Heart right ventricle (tissue), 16 donors: Measurements from ENCODE around the gene SNRK. TPM values are rescaled to one million over a fixed set of nuclear protein-coding genes. Genes with fewer than 3 reads are reported as not detected.

ENCODE experiments used
- ATAC-seq, 8 donors: fragments of 200-7000 bp; cut with Tn5 transposase; one replicate each; pipeline ENCODE4 v1.9.1; 2020; ENCODE audit warnings: mild to moderate bottlenecking in 8 of 8, moderate library complexity in 8 of 8, moderate number of reproducible peaks in 1 of 8
- DNase-seq, 2 donors: peaks; one replicate each; pipeline ENCODE4 v3.0.0-alpha.2; 2020
- H3K27ac ChIP-seq, 10 donors: fragments of 200-600 bp; sonication (generic) in 2 of 10; one replicate each; pipeline versions ENCODE4 v1.5.0 to v1.8.0; 2020 to 2022; ENCODE audit warnings: mild to moderate bottlenecking in 3 of 10
- H3K27me3 ChIP-seq, 7 donors: fragments of 200-600 bp; one replicate each; pipeline ENCODE4 v1.8.0; 2021 to 2022; ENCODE audit warnings: mild to moderate bottlenecking in 2 of 7
- H3K36me3 ChIP-seq, 9 donors: fragments of 200-600 bp; sonication (generic) in 1 of 9; one replicate each; pipeline versions ENCODE4 v1.5.0 to v1.8.0; 2020 to 2022; ENCODE audit warnings: mild to moderate bottlenecking in 2 of 9
- H3K4me1 ChIP-seq, 9 donors: fragments of 200-600 bp; sonication (generic) in 1 of 9; one replicate each; pipeline versions ENCODE4 v1.5.0 to v1.8.0; 2020 to 2022; ENCODE audit warnings: mild to moderate bottlenecking in 4 of 9
- H3K4me3 ChIP-seq, 10 donors: fragments of 200-600 bp; sonication (generic) in 2 of 10; one replicate each; pipeline versions ENCODE4 v1.5.0 to v1.8.0; 2020 to 2022; ENCODE audit warnings: mild to moderate bottlenecking in 7 of 10, moderate library complexity in 2 of 10
- H3K9me3 ChIP-seq, 11 donors: fragments of 200-600 bp in 10 of 11; sonication (generic) in 2 of 11; one replicate each; pipeline versions ENCODE4 v1.5.0 to v1.8.0; 2013 to 2022; ENCODE audit warnings: mild to moderate bottlenecking in 2 of 11, control low read depth in 1 of 11, moderate library complexity in 1 of 11
- CTCF ChIP-seq, 9 donors: fragments of 200-600 bp; sonication (generic) in 2 of 9; IDR thresholded peaks; one replicate each; pipeline versions ENCODE4 v1.5.0 to v1.8.0; 2021 to 2022; ENCODE audit warnings: antibody characterized with exemption in 9 of 9, mild to moderate bottlenecking in 5 of 9, moderate library complexity in 1 of 9
- WGBS, 2 donors: extraction: QIAGEN DNeasy Blood & Tissue Kit; methylation state at CpG; one replicate each; pipeline ENCODE4 v1.1.7; 2013; ENCODE audit warnings: inconsistent platforms in 1 of 2; 5-methylcytosine and 5-hydroxymethylcytosine counted together
- intact Hi-C, 10 donors: fragments of 100-400 bp; cut with DNase I; formaldehyde crosslinking; loops; one replicate each; pipeline versions ENCODE4 v1.11.1 to v1.14.2; 2022
- polyA plus RNA-seq, 2 donors: library from polyadenylated mRNA; stranded (reverse); fragments of 200-250 nt; gene quantifications; one replicate each; pipeline ENCODE4 v1.2.3, GENCODE V29; 2013
- total RNA-seq, 10 donors: library from RNA; stranded (reverse); fragmentation: NEBNext Ultra II Directional in 3 of 10; extraction: Animal tissue kit (Norgen Biotek cat#: 25700) in 3 of 10; gene quantifications; one replicate each; pipeline versions ENCODE4 v1.2.1 to v1.2.4, GENCODE V29; 2021 to 2023
- donor health status: Arrhythmogenic right ventricular cardiomyopathy.
- donor health status: ischemic (EF 13 %, LVEDD 7.1; RV severe dilation, severe dysfunction).
- donor health status: healthy with polysubstance abuse.
- donor health status: DM: no; HTN: yes; CAD: no.
- donor health status: DM: no; HTN: no; CAD: no.
- donor health status: ischemic (EF 25% LVEDD 6.9; RV normal size, moderate dysfunction).
- donor health status: ischemic (EF 25% LVEDD 5.7; RV mildly dilated, moderate dysfunction).
- donor health status: healthy.
- donor health status: DM: yes; HTN: yes; CAD: no.
- donor health status: Ischemic cardiomyopathy.
- donor health status: ischemic (EF 35%, LVEDD 5.7; RV mildly dilated, moderate dysfunction).
- donor health status: nonischemic (EF 11% LVEDD 7.7; RV severe dilation, severe dysfunction).
- donor health status: DM: yes; HTN: yes; CAD: no.
- donor health status: PGD.
- donor health status: ischemic (EF 29% LVEDD 5.4; RV normal size, mild dysfunction).
- donor health status: nonischemic (EF 23%, LVEDD 6.1; RV moderate dilation, normal function).

The SNRK gene
- total and polyA plus RNA-seq, 12 donors: 11.4 to 51.9 (median 27.8) TPM

DNA sequence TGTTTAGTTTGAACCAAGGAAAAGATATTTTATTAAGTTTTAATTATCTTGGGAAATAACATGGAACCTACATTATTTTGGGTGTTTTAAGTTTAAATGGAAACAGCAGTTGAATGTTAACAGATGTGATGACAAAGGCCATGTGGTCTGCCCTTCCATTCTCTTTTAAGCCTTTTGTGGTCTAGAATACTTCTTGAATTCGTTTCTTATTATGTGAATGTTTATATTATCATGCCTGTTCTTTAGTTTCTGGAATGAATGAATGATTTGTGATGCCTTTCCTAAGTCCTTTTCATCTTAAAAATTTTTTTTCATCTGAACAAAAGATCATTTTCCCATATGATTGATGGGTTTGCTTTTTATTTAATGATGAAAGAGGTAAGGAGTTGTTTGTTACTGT lies 44.6 kb downstream of the SNRK start:
- Histone ChIP-seq H3K4me3 (no peak overlapping the region), H3K9me3 (peaks cover 0 to 15% (median 7%) of the 10 kb centered on the region in 11 donors), H3K27ac (peak overlapping the region in 1 of 10 donors; percentile 86), H3K36me3 (peaks cover 0 to 44% (median 32%) of the 10 kb centered on the region in 9 donors), H3K4me1 (peaks cover under 1 to 59% (median 41%) of the 10 kb centered on the region in 9 donors), H3K27me3 (no peaks in the 10 kb centered on the region)
- no peak for DNase-seq
- ATAC-seq: no peak
- intact Hi-C loops: no loop called here
- WGBS, 2 donors: 35 to 56% methylated on average over 1 of the region's 1 CpG
- TF ChIP-seq CTCF (IDR thresholded peaks at IDR 0.05): no peak

GRCh38 chr3:43331381-43331780 lies 45.0 kb downstream of the SNRK start:
- peaks cover 0 to 48% (median 33%) of the 10 kb centered on the region in 9 donors for H3K36me3 ChIP-seq
- ATAC-seq: no peak
- H3K27ac ChIP-seq: peak overlapping the region in 1 of 10 donors; percentile 12
- no peak for DNase-seq
- no peak for TF ChIP-seq CTCF (IDR thresholded peaks at IDR 0.05)
- peaks cover 0 to 55% (median 37%) of the 10 kb centered on the region in 9 donors for H3K4me1 ChIP-seq
- H3K4me3 ChIP-seq: no peak overlapping the region
- no peaks in the 10 kb centered on the region for H3K27me3 ChIP-seq
- 92 to 93% methylated on average over 4 of the region's 4 CpGs for WGBS, 2 donors
- intact Hi-C loops: no loop called here
- H3K9me3 ChIP-seq: peaks cover 0 to 19% (median 11%) of the 10 kb centered on the region in 11 donors

- Histone ChIP-seq H3K4me1 (peaks cover 0 to 19% (median 7%) of the 10 kb centered on the region in 9 donors), H3K27me3 (no peaks in the 10 kb centered on the region), H3K36me3 (peaks cover 0 to 84% (median 56%) of the 10 kb centered on the region in 9 donors), H3K9me3 (peaks cover 0 to 51% (median 38%) of the 10 kb centered on the region in 11 donors), H3K27ac (no peak overlapping the region), H3K4me3 (no peak overlapping the region)
- TF ChIP-seq CTCF (IDR thresholded peaks at IDR 0.05): no peak
- 87 to 97% methylated on average over 1 of the region's 1 CpG for WGBS, 2 donors
- intact Hi-C loops: loop anchor here in 1 of 10 donors (5.0 kb wide), 1 partner anchor 43 kb away; no protein-coding TSS in a partner anchor
- no peak for DNase-seq
- ATAC-seq: no peak
Observed at GRCh38 chr3:43334976-43335375, 48.6 kb downstream of the SNRK start.

GRCh38 chr3:43335799-43336198 lies 49.5 kb downstream of the SNRK start:
- peaks cover 0 to 92% (median 65%) of the 10 kb centered on the region in 9 donors for H3K36me3 ChIP-seq

More at GRCh38 chr3:43335799-43336198, 49.5 kb downstream of the SNRK start:
- Histone ChIP-seq H3K4me1 (peaks cover 0 to 18% (median 3%) of the 10 kb centered on the region in 9 donors), H3K27ac (no peak overlapping the region), H3K9me3 (peaks cover 0 to 51% (median 38%) of the 10 kb centered on the region in 11 donors), H3K27me3 (no peaks in the 10 kb centered on the region), H3K4me3 (no peak overlapping the region)
- intact Hi-C loops: loop anchor here in 1 of 10 donors (5.0 kb wide), 1 partner anchor 43 kb away; no protein-coding TSS in a partner anchor
- DNase-seq: no peak
- no peak for TF ChIP-seq CTCF (IDR thresholded peaks at IDR 0.05)
- 97 to 98% methylated on average over 1 of the region's 1 CpG for WGBS, 2 donors
- ATAC-seq: no peak
